Activated T-helper 9 cell treated with anti-CD3 and anti-CD28 coated beads, Interleukin-2, amount 50 U/mL, for 16 hours (primary cell): ENCODE results near the gene C20orf141.
"Not testable (repeated sequence)": the region's sequence is repeated elsewhere in the genome, so short reads cannot be mapped to it uniquely, and the experiment has no call there.

Experiments
- DNase-seq: peaks from one replicate; pipeline ENCODE4 v3.0.0-alpha.2; 2020; ENCODE audit warnings: low read depth

The C20orf141 gene, protein sequence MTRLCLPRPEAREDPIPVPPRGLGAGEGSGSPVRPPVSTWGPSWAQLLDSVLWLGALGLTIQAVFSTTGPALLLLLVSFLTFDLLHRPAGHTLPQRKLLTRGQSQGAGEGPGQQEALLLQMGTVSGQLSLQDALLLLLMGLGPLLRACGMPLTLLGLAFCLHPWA

DNA sequence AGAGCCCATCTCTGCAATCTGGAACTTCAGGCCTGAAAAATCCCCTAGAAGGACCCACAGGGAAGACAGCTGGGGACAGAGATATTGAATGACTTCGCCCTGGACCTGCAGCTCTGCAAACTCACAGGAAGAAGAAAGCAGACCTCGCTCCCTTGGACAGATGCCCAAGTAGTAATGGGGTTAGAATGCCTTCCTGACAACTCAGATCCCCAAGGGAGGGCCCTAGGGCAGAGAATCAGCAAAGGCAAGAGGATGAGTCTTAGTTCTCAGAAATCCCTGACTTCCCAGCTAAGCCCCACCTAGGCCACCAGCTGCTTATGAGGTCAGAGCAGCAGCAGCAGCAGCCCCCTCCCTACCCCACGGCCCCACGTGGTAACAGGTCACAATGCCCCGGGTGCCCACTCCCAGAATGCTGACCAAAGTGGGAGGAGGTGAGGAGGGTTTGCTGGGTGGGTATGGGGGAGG is at the start of gene C20orf141:
C20orf141 (plus strand) TSS at position 401 of the 465 bp plus-strand sequence. CDS start 198 bp downstream, outside the sequence.
- no peak for DNase-seq

DNA sequence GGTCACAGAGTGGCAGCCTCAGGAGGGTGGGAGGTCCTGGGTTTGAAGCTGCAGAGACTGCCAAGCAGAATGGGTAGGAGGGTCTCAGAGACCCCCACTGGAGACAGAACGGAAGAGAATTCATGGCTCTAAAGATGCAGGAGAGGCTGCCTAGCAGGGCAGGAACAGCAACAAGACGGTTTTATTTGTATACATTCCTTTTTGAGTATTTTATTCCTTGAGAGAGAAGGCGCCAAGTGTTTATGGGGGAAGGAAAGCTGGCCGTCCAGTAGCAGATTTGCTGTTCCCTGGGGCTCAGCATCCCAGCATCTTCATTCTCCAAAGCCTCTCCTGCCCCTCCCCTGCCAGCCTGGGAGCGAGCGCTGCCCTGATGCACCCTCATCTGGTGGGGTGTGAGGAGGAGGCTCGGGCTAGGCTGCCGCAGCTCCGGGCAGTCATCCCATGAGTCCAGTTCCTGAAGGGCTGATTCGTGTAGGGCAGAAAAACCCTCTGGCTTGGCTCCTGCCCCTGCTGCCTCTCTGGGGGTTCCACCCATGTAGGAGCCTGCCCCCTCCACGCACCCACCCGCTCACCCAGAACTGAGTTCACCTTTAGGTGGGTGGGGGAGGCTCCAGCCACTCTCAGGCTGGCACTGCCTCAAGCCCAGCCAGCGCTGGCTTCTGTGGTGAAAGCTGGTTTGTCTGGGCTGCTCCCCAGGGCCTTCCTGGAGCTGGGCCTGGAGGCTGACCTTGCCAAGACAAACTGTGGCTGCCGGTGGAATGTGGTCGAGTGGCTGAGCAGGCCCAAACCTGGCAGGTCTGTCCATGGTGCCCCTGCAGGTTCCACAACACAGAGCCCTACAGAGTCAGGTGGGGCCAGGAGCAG is 46.8 kb upstream of the C20orf141 start:
- DNase-seq: no peak

DNA sequence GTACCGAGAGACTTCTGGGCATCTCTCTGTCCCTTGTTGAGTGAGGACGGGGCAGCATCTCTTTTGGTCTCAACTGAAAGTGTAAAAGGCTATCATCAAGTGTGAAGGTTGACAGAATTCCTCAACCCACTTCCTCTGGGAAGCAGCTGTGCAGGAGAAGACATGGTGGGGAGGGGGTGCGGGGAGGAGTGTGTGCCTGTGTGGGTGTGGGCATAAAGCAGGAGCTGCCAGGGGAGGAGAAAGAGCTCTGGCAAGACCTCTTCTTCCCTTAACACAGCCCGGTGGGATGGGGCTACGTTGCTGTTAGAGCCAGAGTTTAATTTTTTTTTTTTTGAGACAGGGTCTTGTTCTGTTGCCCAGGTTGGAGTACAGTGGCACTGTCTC is 46.2 kb upstream of the C20orf141 start:
- no peak for DNase-seq

DNA sequence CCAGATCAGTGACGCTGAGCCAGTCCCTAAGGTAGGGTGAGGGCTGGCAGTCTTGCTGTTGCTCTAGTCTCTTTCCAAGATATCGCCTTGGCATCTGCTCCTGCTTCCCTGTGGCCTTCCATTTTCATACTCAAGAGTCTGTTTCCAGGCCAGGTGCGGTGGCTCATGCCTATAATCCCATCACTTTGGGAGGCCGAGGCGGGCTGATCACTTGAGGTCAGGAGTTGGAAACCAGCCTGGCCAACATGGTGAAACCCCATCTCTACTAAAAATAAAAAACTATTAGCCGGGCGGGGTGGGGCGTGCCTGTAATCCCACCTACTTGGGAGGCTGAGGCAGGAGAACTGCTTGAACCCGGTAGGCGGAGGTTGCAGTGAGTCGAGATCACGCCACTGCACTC is 44.7 kb upstream of the C20orf141 start:
- not testable (repeated sequence) for DNase-seq

DNA sequence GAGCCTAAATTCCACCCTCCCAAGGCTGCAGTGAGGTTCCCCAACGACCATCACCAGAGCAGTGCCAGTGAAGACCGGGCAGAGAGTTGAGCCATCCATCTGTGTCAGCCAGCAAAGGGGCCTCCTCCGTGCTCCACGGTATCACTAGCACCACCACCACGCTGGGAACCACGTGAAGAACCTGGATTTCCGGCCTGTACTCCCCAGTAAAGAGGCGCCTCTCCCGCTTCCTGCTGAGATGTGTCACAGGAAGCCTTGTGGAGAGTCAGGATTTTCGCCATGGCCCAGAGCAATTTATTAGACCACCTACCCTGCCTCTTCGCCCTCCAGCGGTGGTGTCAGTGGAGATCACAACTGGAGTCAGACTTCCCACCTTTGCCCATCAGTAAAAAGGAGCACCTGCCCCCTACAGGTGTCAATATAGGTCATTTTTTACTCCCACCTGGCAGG is 43.1 kb upstream of the C20orf141 start:
- DNase-seq: no peak

DNA sequence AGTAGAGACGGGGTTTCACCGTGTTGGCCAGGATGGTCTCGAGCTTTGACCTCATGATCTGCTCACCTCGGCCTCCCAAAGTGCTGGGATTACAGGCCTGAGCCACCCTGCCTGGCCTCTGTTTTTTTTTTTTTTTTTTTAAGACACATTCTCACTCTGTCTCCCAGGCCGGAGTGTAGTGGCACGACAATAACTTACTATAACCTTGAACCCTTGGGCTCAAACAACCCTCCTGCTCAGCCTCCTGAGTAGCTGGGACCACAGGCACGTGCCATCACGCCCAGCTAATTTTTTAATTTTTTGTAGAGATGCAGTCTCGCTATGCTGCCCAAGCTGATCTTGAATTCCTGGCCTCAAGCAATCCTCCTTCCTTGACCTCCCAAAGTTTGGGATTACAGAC is 41.0 kb upstream of the C20orf141 start:
- DNase-seq: no peak

DNA sequence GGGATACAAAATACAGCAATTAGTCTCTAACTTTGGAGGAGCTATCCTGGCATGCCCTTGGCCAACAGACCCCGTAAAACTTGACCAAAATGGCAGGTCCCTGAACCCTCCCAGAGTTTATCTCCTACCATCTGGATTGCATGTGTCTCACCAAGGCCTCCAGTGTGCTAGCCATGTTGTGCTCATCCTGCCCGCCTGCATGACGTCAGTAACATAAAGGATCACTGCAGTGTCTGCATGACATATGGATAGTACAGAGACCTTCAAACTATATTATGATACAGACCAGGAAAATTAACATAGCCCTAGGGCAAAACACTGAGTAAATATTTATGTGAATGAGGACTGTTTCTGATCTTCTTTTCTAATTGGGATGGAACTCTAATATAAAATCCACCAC is 39.6 kb upstream of the C20orf141 start:
- no peak for DNase-seq

DNA sequence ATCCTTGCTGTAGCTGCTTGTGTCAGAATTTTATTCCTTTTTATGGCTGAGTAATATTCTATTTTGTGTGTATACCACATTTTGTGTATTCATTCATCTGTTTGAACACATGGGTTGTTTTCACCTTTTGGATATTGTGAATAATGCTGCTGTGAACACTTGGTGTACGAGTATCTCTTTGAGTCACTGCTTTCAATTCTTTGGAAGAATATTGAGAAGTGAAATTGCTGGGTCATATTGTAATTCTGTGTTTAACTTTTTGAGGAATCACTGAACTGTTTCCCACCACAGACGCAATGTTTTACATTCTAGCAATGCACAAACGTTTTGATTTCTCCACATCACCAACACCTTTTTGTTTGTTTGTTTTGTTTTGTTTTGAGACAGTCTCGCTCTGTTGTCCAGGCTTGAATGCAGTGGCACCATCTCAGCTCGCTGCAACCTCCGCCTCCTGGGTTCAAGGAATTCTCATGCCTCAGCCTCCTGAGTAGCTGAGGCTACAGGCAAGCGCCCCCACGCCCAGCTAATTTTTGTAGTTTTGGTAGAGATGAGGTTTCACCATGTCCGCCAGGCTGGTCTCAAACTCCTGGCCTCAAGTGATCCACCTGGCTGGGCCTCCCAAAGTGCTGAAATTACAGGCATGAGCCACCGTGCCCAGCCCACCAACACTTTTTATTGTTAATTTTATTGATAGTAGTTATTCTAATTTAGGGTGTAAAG is 36.0 kb upstream of the C20orf141 start:
- no peak for DNase-seq

DNA sequence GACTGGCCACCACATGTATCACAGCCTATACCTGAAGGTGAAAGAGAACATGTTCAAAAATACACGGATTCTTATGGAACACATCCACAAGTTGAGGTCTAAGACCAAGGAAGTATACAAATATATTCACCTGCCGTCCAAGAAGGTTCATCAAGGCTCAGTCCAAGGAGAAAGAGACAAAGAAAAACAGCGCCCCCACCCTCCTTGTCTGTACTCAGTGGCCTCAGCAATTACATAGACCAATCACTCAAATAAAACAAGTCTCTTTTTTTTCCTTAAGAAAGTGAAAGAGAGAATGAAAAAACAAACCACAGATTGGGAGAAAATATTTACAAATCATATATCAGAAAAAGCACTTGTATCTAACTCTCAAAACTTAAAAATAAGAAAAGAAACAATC is 33.8 kb upstream of the C20orf141 start:
- no peak for DNase-seq

DNA sequence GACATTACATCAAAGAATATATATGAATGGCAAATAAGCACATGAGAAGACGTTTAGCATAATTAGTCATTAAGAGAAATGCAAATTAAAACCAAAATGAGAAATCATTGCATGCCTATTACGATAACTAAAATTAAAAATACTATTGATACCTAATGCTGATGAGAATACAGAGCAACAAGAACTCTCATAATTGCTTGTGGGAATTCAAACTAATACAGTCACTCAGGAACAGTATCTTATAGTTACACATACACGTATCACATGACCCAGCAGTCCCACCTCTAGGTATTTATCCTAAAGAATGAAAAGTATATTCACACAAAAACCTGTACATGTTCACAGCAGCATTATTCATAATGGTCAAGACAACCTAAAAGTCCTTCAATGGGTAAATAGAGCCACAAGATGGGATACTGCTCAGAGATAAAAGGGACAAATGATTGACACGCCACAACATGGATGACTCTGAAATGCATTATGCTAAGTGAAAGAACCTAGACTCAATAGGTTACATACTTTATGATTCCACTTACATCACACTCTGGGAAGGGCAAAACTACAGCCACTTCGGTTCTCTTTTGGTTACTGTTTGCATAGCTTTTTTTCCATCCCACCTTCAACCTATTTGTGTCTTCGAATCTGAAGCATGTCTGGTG is 30.8 kb upstream of the C20orf141 start:
- no peak for DNase-seq

DNA sequence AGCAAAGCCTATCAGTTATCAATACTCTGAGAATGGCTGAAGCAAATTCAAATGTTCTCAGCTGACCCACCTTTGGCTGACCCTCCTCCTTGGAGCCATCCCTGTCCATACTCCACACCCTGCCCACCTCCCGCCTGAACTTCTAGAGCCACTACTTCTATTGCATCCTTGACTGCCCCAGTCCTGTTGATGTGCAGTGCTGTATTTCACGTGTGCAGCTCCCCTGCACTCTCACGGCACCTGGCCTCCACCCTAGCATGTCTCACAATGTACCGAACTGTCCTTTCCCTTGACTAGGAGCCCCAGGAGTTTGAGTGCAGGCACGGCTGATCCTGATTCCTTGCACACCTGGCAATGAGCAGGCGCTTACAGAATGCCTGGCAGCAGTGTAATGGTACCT is 21.3 kb upstream of the C20orf141 start:
- no peak for DNase-seq

DNA sequence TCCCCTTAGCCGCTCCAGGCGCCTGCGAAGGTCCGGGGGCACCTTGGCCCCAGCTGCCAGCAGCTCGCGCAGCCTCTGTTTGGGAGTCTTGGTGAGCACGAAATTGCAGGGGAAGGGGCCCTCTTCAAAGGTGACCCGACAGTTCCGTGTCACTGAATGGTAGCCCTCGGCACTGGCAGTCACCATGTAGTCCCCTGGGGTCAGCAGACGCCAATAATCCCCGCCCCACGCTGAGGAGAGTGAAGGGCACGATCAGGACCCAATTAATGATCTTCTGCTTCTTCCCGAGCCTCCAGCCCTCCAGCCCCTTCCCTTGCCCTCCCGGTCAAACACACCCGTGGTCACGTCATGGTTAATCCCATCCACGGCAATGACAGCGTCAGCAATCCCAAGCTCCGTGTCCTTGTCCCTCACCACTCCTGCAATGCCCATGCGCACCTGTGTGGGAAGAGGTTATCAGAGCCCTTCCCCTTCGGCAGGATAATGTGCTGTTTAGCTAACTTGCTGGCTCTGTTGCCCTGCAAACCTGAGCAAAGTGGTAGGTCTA is 20.5 kb upstream of the C20orf141 start:
- DNase-seq: no peak

DNA sequence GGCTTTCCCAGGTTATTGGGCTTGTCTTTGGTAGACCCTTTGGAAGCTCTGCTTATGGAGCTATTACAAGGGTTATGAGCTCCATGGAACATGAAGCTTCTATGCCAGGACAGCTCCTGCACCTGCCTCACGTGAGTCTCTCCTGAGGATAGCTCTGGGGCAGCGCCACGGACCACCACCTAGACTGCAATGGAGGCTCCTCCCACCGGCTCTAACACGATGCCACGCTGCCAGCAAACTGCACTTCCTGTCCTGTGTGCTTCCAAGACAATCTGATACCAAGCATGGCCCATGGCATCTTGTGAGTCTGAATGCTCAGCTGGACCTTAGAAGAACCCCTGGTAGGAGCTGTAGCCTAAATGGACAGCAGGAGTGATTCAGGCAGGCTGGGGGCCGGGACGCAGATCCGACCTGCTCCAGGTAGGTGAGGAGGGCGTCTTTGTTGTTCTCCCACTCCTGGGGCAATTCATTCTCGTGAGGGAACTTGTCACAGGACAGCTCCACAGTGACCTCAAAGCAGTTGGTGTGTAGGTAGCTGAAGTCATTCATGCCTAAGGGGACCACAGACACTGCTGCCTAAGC is 19.8 kb upstream of the C20orf141 start:
- no peak for DNase-seq

DNA sequence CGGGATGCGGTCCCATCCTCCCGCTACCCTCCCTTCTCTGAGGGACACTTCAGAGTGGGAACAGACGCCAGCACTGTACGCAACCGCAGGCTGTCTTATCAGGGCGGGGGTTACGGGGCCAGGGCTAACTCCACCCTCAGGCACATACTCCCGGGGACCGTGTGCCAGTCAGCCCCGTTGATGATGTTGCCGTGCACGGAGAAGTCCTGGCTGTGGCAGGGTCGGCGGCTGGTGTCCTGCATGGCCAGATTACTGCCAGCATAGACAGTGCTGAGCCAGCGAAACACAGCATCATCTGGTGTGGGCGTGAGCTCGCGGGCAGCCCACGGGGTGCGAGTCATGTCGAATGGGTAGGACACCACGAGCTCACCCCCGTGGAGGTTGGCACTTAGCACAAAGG is 19.3 kb upstream of the C20orf141 start:
- DNase-seq: no peak

DNA sequence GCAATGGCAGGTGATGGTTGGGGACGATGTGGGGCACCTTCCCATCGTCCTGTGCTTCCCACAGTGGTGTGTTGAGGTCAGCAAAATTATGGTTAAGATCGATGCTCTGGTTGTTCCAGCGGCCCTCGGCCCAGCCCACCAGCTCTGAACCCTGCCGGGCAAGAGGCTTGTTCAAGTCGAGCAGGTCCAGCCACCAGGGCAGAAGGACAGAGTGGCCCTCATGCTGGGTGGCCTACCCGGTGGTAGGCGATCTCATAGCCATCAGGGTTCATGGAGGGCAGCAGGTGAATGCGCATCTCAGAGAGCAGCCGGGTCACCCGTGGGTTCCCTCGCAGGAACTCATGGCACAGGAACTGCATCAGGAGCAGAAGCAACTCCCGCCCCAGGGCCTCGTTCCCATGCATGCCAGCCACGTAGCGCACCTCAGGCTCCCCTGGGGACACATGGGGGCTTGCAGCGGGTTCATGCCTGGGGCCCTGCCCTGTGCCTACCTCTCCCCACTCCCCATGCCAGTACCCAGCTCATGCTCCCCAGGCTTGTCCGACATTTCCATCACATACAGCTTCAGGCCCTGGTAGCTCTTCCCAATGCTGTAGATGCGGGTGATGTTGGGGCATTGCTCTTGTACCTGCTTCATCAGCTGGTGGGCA is 18.7 kb upstream of the C20orf141 start:
- DNase-seq: no peak

DNA sequence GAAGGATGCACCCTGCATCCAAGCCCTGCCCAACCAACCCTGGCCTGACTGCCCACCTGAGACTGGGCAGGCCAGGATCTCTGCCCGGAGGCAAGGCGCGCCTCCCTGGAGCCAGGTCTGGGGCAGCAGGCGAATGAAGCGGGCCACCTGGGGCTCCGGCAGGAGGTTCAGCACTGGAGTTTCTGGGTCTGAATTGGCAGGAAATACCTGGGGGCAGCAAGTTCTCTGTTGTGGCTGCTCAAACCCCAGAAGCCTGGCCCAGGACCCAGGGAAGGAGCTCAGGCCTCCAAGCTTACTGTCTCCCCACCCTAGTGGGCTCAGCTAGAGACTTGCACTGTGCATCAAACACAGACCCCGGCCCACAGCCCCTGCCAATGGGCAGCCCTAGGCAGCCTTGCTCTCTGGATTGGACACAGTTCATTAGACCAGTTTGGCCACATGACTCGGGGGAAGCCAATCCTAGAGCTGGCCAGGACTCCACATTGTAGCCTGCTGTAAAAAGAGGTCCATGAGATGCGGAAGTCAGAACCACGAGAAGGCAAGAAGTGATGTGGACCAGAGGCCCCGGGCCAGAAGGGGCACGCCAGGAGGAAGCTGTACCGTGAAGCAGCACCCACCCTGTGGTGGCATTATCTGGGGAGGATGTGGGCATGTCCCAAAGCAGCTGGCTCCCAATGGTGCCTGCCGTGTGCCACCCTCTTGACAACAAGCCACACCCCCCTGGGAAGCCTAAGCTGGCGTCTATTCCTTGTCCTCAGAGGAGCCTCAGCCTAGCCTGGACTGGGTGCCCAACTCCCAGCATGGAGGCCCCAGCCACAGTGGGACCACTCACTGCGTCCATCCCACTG is 17.4 kb upstream of the C20orf141 start:
- no peak for DNase-seq

DNA sequence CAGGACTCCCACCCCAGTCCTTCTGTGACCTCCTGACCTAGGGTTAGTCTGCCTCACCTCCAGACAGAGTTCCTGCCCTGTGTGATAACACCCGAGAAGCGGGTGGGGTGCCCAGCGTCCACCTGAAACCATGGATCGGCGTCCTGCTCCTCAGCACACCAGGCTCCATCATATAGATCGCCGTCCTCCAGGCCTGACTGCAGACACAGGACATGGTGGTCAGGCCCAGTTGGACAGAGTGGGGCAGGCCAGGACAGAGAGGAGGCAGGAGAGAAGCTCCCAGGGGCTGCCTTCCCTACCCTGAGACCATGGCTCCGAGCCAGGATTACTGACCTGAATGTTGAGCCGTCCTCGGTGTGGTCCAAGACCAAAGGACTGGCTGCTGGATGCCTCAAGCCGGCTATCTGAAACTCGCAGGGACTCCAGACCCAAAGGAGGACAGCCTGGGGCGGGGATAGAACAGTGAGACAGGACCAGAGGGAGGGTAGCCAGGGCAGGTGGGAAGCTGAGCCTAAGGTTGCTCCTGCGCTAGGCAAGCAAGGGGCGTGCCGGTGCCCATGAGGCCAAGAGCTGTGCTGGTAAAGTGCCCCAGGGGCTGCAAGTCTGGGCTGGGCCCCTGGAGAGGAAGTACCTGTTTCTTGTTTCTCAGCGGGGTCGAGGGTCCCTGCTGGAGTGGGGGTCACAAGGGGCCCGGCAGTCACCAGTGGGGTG is 16.5 kb upstream of the C20orf141 start:
- DNase-seq: no peak

DNA sequence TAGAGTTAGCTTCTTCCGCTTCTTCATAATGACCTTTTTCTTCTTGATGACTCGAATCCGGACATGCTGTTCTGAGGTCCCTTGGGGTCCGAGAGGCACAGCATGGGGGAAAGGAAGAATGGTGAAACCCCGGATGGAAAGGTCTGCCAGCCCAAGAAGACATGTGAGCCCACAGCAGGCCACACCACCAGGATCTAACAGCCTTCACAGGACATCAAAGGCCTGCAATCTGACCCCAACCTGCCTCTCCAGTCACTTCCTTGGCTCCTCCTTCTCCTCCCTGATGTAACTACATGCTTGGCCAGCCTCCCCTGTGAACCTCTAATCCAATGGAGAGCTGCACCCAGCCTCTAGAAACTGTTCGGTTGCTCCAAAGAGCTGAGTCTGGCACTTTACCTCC is 16.0 kb upstream of the C20orf141 start:
- no peak for DNase-seq

DNA sequence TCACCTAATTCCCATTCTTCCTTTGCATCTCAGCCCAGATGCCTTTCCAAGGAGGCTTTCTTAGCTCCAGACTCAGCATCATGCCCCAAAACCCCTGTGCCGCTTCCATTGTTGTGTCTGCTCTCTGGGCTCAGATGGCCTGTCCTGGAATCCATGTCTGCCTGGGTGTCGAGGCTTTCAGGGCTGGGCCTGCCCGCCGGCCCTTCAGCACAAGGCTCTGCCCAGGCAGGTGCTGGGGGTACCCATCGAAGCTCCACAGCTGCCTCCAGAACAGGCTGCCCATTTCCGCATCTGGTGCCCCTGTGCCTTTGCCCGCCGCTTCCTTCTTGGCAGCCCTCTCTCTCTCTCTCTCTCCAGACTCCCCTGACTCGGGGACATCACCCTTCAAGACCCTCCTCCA is 15.5 kb upstream of the C20orf141 start:
- DNase-seq: no peak
